ENCODE measurements around the gene TMPRSS5. TPM values are rescaled to one million over a fixed set of nuclear protein-coding genes. Genes with fewer than 3 reads are reported as not detected.

Gene TMPRSS5
- total RNA-seq: under 1 TPM; 0.30 to 0.55 (median 0.30) TPM

- ATAC-seq: no peak
- peaks cover 17% of the 10 kb centered on the region for H3K9me3 Mint-ChIP-seq
- peaks cover 17% of the 10 kb centered on the region for H3K36me3 Mint-ChIP-seq (ENCODE audit: insufficient read depth)
- no peaks in the 10 kb centered on the region for H3K27me3 Mint-ChIP-seq (ENCODE audit: low read depth)
- no peaks in the 10 kb centered on the region for H3K4me1 Mint-ChIP-seq (ENCODE audit: low read depth)
- no peak within 1 kb of the TSS for H3K4me3 Mint-ChIP-seq
- no peak for DNase-seq
Observed at GRCh38 chr11:113705871-113706655, at the start of gene TMPRSS5. Gene TMPRSS5, minus strand, starts transcription at chr11:113706308. Its CDS starts 84 bp downstream, at chr11:113706224.

- H3K4me3 Mint-ChIP-seq: no peak overlapping the region
- H3K9me3 Mint-ChIP-seq: no peaks in the 10 kb centered on the region
- H3K27me3 Mint-ChIP-seq (ENCODE audit: low read depth): no peaks in the 10 kb centered on the region
- DNase-seq (no peak), ATAC-seq (no peak)
- H3K4me1 Mint-ChIP-seq (ENCODE audit: low read depth): no peaks in the 10 kb centered on the region
- peaks cover 15% of the 10 kb centered on the region for H3K36me3 Mint-ChIP-seq (ENCODE audit: insufficient read depth)
Observed at GRCh38 chr11:113752932-113753331, 46.8 kb upstream of the TMPRSS5 start.

DNA sequence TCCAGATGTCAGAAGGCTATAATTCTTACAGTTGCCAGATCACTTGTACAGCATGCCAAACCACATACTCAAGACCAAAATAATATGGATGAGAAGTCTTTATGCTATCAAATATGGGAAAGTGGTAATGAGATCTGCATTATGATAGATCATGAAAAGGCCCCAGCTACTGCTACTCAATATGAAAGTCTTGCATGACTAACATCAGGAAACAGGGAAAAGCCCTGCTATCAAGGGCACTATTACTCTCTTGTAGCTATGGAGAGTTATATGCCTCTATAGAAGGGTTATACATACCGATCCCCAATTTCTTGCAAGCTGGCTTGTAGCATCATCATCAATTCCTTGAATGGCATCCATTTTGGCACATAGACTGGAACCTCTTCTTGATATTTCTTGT, 30.2 kb upstream of the TMPRSS5 start:
- H3K4me3 Mint-ChIP-seq: no peak overlapping the region
- ATAC-seq (peak in 1 of 2 donors; percentile 43), DNase-seq (no peak)
- H3K9me3 Mint-ChIP-seq: no peaks in the 10 kb centered on the region
- H3K27me3 Mint-ChIP-seq (ENCODE audit: low read depth): no peaks in the 10 kb centered on the region
- peaks cover 45% of the 10 kb centered on the region for H3K36me3 Mint-ChIP-seq (ENCODE audit: insufficient read depth)
- H3K4me1 Mint-ChIP-seq (ENCODE audit: low read depth): no peaks in the 10 kb centered on the region

GRCh38 chr11:113732092-113732491, 26.0 kb upstream of the TMPRSS5 start:
- H3K9me3 Mint-ChIP-seq: no peaks in the 10 kb centered on the region
- DNase-seq: no peak
- no peak for ATAC-seq
- no peaks in the 10 kb centered on the region for H3K27me3 Mint-ChIP-seq (ENCODE audit: low read depth)
- H3K4me3 Mint-ChIP-seq: no peak overlapping the region
- no peaks in the 10 kb centered on the region for H3K4me1 Mint-ChIP-seq (ENCODE audit: low read depth)
- H3K36me3 Mint-ChIP-seq (ENCODE audit: insufficient read depth): peaks cover 25% of the 10 kb centered on the region

GRCh38 chr11:113730887-113731726, 25.0 kb upstream of the TMPRSS5 start:
- Mint-ChIP-seq H3K9me3 (no peaks in the 10 kb centered on the region), H3K27me3 (ENCODE audit: low read depth) (no peaks in the 10 kb centered on the region), H3K4me3 (no peak overlapping the region), H3K36me3 (ENCODE audit: insufficient read depth) (peaks cover 24% of the 10 kb centered on the region), H3K4me1 (ENCODE audit: low read depth) (no peaks in the 10 kb centered on the region)
- DNase-seq (no peak), ATAC-seq (no peak)

- no peaks in the 10 kb centered on the region for H3K9me3 Mint-ChIP-seq
- no peaks in the 10 kb centered on the region for H3K4me1 Mint-ChIP-seq (ENCODE audit: low read depth)
- H3K27me3 Mint-ChIP-seq (ENCODE audit: low read depth): no peaks in the 10 kb centered on the region
- ATAC-seq: no peak
- no peak for DNase-seq
- H3K36me3 Mint-ChIP-seq (ENCODE audit: insufficient read depth): peaks cover 23% of the 10 kb centered on the region
- no peak overlapping the region for H3K4me3 Mint-ChIP-seq
Observed at GRCh38 chr11:113729456-113729855, 23.3 kb upstream of the TMPRSS5 start.

GRCh38 chr11:113728814-113729213, 22.7 kb upstream of the TMPRSS5 start:
- DNase-seq (no peak), ATAC-seq (no peak)
- H3K36me3 Mint-ChIP-seq (ENCODE audit: insufficient read depth): peaks cover 17% of the 10 kb centered on the region
- no peaks in the 10 kb centered on the region for H3K9me3 Mint-ChIP-seq
- H3K4me1 Mint-ChIP-seq (ENCODE audit: low read depth): no peaks in the 10 kb centered on the region
- no peaks in the 10 kb centered on the region for H3K27me3 Mint-ChIP-seq (ENCODE audit: low read depth)
- H3K4me3 Mint-ChIP-seq: no peak overlapping the region

DNA sequence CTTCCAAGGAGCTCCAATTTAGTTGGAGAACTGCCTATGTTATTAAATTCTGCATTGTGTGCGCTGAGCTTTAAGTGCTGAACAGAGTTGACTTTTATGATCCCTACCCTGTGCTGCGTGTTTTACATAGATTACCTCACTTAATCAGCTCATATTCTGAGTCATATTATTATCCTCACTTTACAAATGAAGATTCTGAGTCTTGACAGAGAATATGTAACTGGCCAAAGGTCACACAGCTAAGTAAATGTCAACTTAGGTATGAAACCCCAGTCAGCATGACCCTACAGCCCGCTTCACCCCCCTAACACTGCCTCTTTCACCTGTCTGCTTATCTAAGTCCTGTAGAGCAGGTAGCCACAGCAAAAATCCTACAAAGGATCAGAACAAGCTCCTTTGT, 19.8 kb upstream of the TMPRSS5 start:
- no peaks in the 10 kb centered on the region for H3K9me3 Mint-ChIP-seq
- ATAC-seq: no peak
- H3K4me3 Mint-ChIP-seq: no peak overlapping the region
- no peaks in the 10 kb centered on the region for H3K27me3 Mint-ChIP-seq (ENCODE audit: low read depth)
- peaks cover 9% of the 10 kb centered on the region for H3K36me3 Mint-ChIP-seq (ENCODE audit: insufficient read depth)
- H3K4me1 Mint-ChIP-seq (ENCODE audit: low read depth): no peaks in the 10 kb centered on the region
- DNase-seq: no peak

GRCh38 chr11:113725407-113725806, 19.3 kb upstream of the TMPRSS5 start:
- no peaks in the 10 kb centered on the region for H3K9me3 Mint-ChIP-seq
- no peak for ATAC-seq

DNA sequence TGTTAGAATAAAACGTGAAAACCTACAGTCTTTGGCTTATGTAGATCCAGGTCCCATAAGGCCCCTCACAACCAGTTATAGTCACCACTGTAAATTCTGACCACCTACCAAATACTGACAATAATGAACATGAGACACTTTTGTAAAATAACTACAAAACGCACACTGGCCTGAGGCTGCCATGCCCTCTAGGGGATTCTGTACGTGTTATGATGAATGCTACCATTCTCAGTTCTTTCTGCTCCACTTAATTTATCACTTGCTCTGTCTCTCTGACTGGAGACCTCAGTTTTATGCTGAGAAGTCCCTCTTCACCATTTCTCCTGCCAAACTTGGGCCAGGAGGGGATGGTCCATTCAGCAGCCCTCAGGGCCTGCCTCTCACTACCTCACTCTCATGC, 18.7 kb upstream of the TMPRSS5 start:
- Mint-ChIP-seq H3K4me3 (no peak overlapping the region), H3K36me3 (ENCODE audit: insufficient read depth) (peaks cover 9% of the 10 kb centered on the region), H3K4me1 (ENCODE audit: low read depth) (no peaks in the 10 kb centered on the region), H3K27me3 (ENCODE audit: low read depth) (no peaks in the 10 kb centered on the region), H3K9me3 (no peaks in the 10 kb centered on the region)
- ATAC-seq (no peak), DNase-seq (no peak)

More at GRCh38 chr11:113725407-113725806, 19.3 kb upstream of the TMPRSS5 start:
- H3K27me3 Mint-ChIP-seq (ENCODE audit: low read depth): no peaks in the 10 kb centered on the region
- H3K4me3 Mint-ChIP-seq: no peak overlapping the region
- no peaks in the 10 kb centered on the region for H3K4me1 Mint-ChIP-seq (ENCODE audit: low read depth)
- no peak for DNase-seq
- H3K36me3 Mint-ChIP-seq (ENCODE audit: insufficient read depth): peaks cover 9% of the 10 kb centered on the region

- H3K4me1 Mint-ChIP-seq (ENCODE audit: low read depth): no peaks in the 10 kb centered on the region
- no peaks in the 10 kb centered on the region for H3K27me3 Mint-ChIP-seq (ENCODE audit: low read depth)
- ATAC-seq (no peak), DNase-seq (no peak)
- peaks cover 15% of the 10 kb centered on the region for H3K36me3 Mint-ChIP-seq (ENCODE audit: insufficient read depth)
- H3K4me3 Mint-ChIP-seq: no peak overlapping the region
- H3K9me3 Mint-ChIP-seq: no peaks in the 10 kb centered on the region
Observed at GRCh38 chr11:113723787-113724186, 17.7 kb upstream of the TMPRSS5 start.

DNA sequence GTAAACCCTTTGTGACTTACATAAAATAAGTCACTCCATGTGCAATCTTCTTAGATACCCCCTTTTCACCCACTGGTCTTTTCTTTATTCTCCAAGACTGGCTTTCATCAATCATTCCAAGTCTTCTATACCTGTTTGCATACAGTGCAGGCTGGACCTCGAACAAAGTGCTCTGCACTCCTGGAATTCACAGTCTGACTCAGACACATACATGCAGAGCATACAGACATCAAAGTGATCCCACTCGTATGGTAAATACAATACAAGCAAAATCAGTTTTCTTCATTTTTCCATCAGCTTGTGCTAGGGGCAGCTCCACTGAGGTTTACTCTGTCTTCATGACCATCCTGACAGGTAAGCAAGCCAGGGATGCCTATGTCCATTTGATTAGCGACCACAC, 16.8 kb upstream of the TMPRSS5 start:
- H3K4me3 Mint-ChIP-seq: no peak overlapping the region
- no peaks in the 10 kb centered on the region for H3K27me3 Mint-ChIP-seq (ENCODE audit: low read depth)
- ATAC-seq (no peak), DNase-seq (no peak)
- H3K4me1 Mint-ChIP-seq (ENCODE audit: low read depth): no peaks in the 10 kb centered on the region
- peaks cover 15% of the 10 kb centered on the region for H3K36me3 Mint-ChIP-seq (ENCODE audit: insufficient read depth)
- H3K9me3 Mint-ChIP-seq: no peaks in the 10 kb centered on the region

GRCh38 chr11:113722221-113722620, 16.1 kb upstream of the TMPRSS5 start:
- Mint-ChIP-seq H3K9me3 (no peaks in the 10 kb centered on the region), H3K27me3 (ENCODE audit: low read depth) (no peaks in the 10 kb centered on the region), H3K36me3 (ENCODE audit: insufficient read depth) (peaks cover 15% of the 10 kb centered on the region), H3K4me1 (ENCODE audit: low read depth) (no peaks in the 10 kb centered on the region), H3K4me3 (no peak overlapping the region)
- ATAC-seq (no peak), DNase-seq (no peak)

GRCh38 chr11:113721462-113722066, 15.5 kb upstream of the TMPRSS5 start:
- no peaks in the 10 kb centered on the region for H3K27me3 Mint-ChIP-seq (ENCODE audit: low read depth)
- H3K4me3 Mint-ChIP-seq: no peak overlapping the region
- H3K4me1 Mint-ChIP-seq (ENCODE audit: low read depth): no peaks in the 10 kb centered on the region
- no peak for ATAC-seq
- no peaks in the 10 kb centered on the region for H3K9me3 Mint-ChIP-seq
- DNase-seq: no peak
- peaks cover 17% of the 10 kb centered on the region for H3K36me3 Mint-ChIP-seq (ENCODE audit: insufficient read depth)

All from activated T-cell treated with anti-CD3 and anti-CD28 coated beads, Interleukin-2, amount 50 U/mL, for 4 hours (primary cell).